PC-3 (cell line): ENCODE measurements around the gene DCHS2.

Experiments
- CTCF ChIP-seq: fragments of 300-600 bp; sonication (generic); conservative IDR thresholded peaks from 2 replicates; pipeline ENCODE4 v1.5.1; 2017; ENCODE audit warnings: antibody characterized with exemption, low read depth, mild to moderate bottlenecking, low read length
- EZH2 ChIP-seq: fragments of 300-600 bp; sonication (generic); IDR thresholded peaks from one replicate; pipeline ENCODE4 v1.6.1; 2017; ENCODE audit warnings: antibody characterized with exemption, mild to moderate bottlenecking, low read length; ENCODE audit not compliant: unreplicated experiment
- EZH2phosphoT487 ChIP-seq: fragments of 300-600 bp; sonication (generic); IDR thresholded peaks from 2 replicates; pipeline ENCODE4 v1.6.1; 2018; ENCODE audit warnings: mild to moderate bottlenecking, antibody characterized with exemption, low read length, borderline replicate concordance

DNA sequence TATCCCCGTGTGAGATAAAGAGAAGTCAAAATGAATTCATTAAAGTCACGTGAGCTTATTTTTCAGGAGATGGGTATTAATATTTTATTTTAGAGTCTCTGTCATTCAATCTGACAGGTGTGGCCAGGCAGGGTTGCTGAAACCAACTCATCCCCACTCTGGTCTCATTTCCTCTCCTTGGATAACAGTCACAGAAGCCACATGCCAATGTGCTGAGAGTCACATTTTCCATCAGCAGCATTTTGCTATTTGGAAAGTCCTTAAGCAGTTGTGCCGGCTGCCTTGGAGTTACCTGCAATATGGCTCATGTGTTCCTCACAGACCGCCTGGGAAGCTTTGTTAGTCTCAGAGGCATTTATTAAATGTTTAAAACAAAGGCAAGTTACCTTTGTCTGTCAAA is 302.3 kb downstream of the DCHS2 start:
- TF ChIP-seq CTCF, result no peak
- TF ChIP-seq EZH2, result no peak
- no peak for TF ChIP-seq EZH2phosphoT487
